Measurements from ENCODE around the gene GTF2H3.

GRCh38 chr12:123681605-123682004, 48.0 kb downstream of the GTF2H3 start:
- TF ChIP-seq RAD21 (IDR thresholded peaks at IDR 0.05; ENCODE audit: low read length) (no peak), POLR2AphosphoS5 (IDR thresholded peaks at IDR 0.05; ENCODE audit: low read depth, low read length) (no peak), RCOR1 (IDR thresholded peaks at IDR 0.05; ENCODE audit: low read length) (no peak), RFX5 (IDR thresholded peaks at IDR 0.05; ENCODE audit: low read length) (no peak), REST (IDR thresholded peaks at IDR 0.05; ENCODE audit: low read depth, low read length) (no peak), EP300 (IDR thresholded peaks at IDR 0.05; ENCODE audit: borderline replicate concordance in 1 of 2, low read depth in 1 of 2, low read length in 1 of 2) (no peak), JUND (IDR thresholded peaks at IDR 0.05) (no peak), CHD2 (IDR thresholded peaks at IDR 0.05; ENCODE audit: low read length, partially characterized antibody) (no peak), ZBTB33 (IDR thresholded peaks at IDR 0.05; ENCODE audit: borderline replicate concordance, low read depth) (no peak), YY1 (IDR thresholded peaks at IDR 0.05; ENCODE audit: low read depth) (no peak), CTCF (IDR thresholded peaks at IDR 0.05) (no peak), SIN3A (IDR thresholded peaks at IDR 0.05; ENCODE audit: borderline replicate concordance, low read depth, low read length) (no peak), TEAD4 (IDR thresholded peaks at IDR 0.05; ENCODE audit: borderline replicate concordance, insufficient read depth) (no peak), SMC3 (IDR thresholded peaks at IDR 0.05; ENCODE audit: low read depth, low read length) (no peak)

All from SK-N-SH (cell line).